ENCODE measurements around the gene INTS4.
"Not testable (repeated sequence)": the region's sequence is repeated elsewhere in the genome, so short reads cannot be mapped to it uniquely, and the experiment has no call there.

The INTS4 gene

GRCh38 chr11:77889045-77889444, 105.4 kb downstream of the INTS4 start:
- not testable (repeated sequence) for ATAC-seq
- peak; percentile 60; the same call in 1 of the 2 replicates for TF ChIP-seq ZNF8 (CRISPR knock-in tag; IDR thresholded peaks at IDR 0.05)

GRCh38 chr11:77886401-77886800, 108.1 kb downstream of the INTS4 start:
- no peak for ATAC-seq
- TF ChIP-seq TSHZ2 (CRISPR knock-in tag; IDR thresholded peaks at IDR 0.05), result no peak
- no peak for TF ChIP-seq ZNF8 (CRISPR knock-in tag; IDR thresholded peaks at IDR 0.05)
- TF ChIP-seq CSDC2 (CRISPR knock-in tag; IDR thresholded peaks at IDR 0.05), result no peak
- no peak for TF ChIP-seq BACH2 (CRISPR knock-in tag; IDR thresholded peaks at IDR 0.05; ENCODE audit: borderline replicate concordance)
- no peak for TF ChIP-seq TOX (CRISPR knock-in tag; IDR thresholded peaks at IDR 0.05; ENCODE audit: borderline replicate concordance)
- no peak for TF ChIP-seq POU6F1 (CRISPR knock-in tag; IDR thresholded peaks at IDR 0.05; ENCODE audit: borderline replicate concordance, low read depth)
- TF ChIP-seq ZNF70 (CRISPR knock-in tag; IDR thresholded peaks at IDR 0.05), result no peak
- no peak for TF ChIP-seq ZC3H10 (CRISPR knock-in tag; IDR thresholded peaks at IDR 0.05)
- no peak for TF ChIP-seq ISL1 (CRISPR knock-in tag; IDR thresholded peaks at IDR 0.05)
- no peak for TF ChIP-seq TCF4 (CRISPR knock-in tag; IDR thresholded peaks at IDR 0.05; ENCODE audit: borderline replicate concordance)
- TF ChIP-seq ZNF565 (CRISPR knock-in tag; conservative IDR thresholded peaks at IDR 0.05; ENCODE audit: low read depth), result no peak
- TF ChIP-seq RARB (CRISPR knock-in tag; IDR thresholded peaks at IDR 0.05), result no peak
- TF ChIP-seq ZFP3 (CRISPR knock-in tag; IDR thresholded peaks at IDR 0.05), result no peak
- TF ChIP-seq, protein P1, sequence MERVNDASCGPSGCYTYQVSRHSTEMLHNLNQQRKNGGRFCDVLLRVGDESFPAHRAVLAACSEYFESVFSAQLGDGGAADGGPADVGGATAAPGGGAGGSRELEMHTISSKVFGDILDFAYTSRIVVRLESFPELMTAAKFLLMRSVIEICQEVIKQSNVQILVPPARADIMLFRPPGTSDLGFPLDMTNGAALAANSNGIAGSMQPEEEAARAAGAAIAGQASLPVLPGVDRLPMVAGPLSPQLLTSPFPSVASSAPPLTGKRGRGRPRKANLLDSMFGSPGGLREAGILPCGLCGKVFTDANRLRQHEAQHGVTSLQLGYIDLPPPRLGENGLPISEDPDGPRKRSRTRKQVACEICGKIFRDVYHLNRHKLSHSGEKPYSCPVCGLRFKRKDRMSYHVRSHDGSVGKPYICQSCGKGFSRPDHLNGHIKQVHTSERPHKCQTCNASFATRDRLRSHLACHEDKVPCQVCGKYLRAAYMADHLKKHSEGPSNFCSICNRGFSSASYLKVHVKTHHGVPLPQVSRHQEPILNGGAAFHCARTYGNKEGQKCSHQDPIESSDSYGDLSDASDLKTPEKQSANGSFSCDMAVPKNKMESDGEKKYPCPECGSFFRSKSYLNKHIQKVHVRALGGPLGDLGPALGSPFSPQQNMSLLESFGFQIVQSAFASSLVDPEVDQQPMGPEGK (CRISPR knock-in tag; IDR thresholded peaks at IDR 0.05; ENCODE audit: borderline replicate concordance), result no peak
- TF ChIP-seq PPARA (CRISPR knock-in tag; IDR thresholded peaks at IDR 0.05; ENCODE audit: borderline replicate concordance), result no peak
- no peak for TF ChIP-seq ESRRG (CRISPR knock-in tag; IDR thresholded peaks at IDR 0.05)

DNA sequence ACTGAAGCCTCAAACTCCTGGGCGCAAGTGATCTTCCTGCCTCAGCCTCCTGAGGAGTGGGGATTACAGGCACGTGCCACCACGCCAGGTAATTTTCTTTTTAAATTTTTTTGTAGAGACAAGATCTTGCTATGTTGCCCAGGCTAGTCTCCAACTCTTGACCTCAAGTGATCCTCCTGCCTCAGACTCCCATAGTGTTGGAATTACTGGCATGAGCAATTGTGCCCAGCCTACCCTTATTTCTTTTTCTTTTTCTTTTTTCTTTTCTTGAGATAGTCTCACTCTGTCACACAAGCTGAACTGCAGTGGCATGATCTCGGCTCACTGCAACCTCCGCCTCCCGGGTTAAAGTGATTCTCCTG, 109.7 kb downstream of the INTS4 start:
- TF ChIP-seq CSRNP3 (CRISPR knock-in tag; IDR thresholded peaks at IDR 0.05) (no peak), RARB (CRISPR knock-in tag; IDR thresholded peaks at IDR 0.05) (no peak), ZC3H10 (CRISPR knock-in tag; IDR thresholded peaks at IDR 0.05) (no peak), ISL1 (CRISPR knock-in tag; IDR thresholded peaks at IDR 0.05) (no peak), ZFP30 (CRISPR knock-in tag; IDR thresholded peaks at IDR 0.05) (no peak), ZNF8 (CRISPR knock-in tag; IDR thresholded peaks at IDR 0.05) (no peak), TCF4 (CRISPR knock-in tag; IDR thresholded peaks at IDR 0.05; ENCODE audit: borderline replicate concordance) (no peak), BACH2 (CRISPR knock-in tag; IDR thresholded peaks at IDR 0.05; ENCODE audit: borderline replicate concordance) (no peak)
- TF ChIP-seq, protein P2, sequence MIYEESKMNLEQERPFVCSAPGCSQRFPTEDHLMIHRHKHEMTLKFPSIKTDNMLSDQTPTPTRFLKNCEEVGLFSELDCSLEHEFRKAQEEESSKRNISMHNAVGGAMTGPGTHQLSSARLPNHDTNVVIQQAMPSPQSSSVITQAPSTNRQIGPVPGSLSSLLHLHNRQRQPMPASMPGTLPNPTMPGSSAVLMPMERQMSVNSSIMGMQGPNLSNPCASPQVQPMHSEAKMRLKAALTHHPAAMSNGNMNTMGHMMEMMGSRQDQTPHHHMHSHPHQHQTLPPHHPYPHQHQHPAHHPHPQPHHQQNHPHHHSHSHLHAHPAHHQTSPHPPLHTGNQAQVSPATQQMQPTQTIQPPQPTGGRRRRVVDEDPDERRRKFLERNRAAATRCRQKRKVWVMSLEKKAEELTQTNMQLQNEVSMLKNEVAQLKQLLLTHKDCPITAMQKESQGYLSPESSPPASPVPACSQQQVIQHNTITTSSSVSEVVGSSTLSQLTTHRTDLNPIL (CRISPR knock-in tag; IDR thresholded peaks at IDR 0.05; ENCODE audit: low read depth), result no peak
- TF ChIP-seq, protein P1 (CRISPR knock-in tag; IDR thresholded peaks at IDR 0.05; ENCODE audit: borderline replicate concordance), result no peak
- ATAC-seq, result no peak
